ENCODE measurements around the gene RNF19B. TPM values are rescaled to one million over a fixed set of nuclear protein-coding genes. Genes with fewer than 3 reads are reported as not detected.

The RNF19B gene, protein sequence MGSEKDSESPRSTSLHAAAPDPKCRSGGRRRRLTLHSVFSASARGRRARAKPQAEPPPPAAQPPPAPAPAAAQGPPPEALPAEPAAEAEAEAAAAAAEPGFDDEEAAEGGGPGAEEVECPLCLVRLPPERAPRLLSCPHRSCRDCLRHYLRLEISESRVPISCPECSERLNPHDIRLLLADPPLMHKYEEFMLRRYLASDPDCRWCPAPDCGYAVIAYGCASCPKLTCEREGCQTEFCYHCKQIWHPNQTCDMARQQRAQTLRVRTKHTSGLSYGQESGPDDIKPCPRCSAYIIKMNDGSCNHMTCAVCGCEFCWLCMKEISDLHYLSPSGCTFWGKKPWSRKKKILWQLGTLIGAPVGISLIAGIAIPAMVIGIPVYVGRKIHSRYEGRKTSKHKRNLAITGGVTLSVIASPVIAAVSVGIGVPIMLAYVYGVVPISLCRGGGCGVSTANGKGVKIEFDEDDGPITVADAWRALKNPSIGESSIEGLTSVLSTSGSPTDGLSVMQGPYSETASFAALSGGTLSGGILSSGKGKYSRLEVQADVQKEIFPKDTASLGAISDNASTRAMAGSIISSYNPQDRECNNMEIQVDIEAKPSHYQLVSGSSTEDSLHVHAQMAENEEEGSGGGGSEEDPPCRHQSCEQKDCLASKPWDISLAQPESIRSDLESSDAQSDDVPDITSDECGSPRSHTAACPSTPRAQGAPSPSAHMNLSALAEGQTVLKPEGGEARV
- total RNA-seq, result 10 to 100 TPM; 14.0 to 15.8 TPM

DNA sequence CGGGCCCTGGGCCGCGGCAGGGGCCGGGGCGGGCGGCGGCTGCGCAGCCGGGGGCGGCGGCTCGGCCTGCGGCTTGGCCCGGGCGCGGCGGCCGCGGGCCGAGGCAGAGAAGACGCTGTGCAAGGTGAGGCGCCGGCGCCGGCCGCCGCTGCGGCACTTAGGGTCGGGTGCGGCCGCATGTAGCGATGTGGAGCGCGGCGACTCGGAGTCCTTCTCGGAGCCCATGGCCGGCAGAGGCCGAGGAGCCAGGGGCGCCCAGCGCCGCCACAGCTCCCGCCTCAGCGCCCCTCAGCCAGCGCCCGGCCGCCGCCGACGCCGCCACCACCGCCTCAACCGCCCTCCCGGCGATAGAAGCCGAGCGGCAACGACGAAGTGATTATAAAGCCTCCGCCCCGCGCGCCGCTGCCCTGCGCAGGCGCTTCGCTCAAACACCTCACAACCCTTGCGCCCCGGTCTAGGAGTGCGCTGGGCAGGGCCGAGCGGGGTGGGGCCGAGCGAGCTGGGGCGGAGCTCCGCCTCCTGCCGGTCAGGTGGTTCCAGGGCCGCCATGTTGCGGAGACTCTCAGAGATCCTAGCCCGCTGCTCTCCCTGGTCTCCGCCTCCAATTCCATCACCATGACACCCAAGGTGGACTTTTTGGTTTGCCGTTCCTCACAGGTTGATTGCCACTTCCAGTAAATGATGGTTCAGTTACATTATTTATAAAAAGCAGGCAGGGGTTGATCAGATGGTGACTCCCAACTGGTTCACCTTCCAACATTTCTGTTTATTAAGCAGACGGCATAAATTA lies at the start of gene RNF19B:
TSS of gene RNF19B (minus strand) at position 349 of the 790 bp plus-strand sequence. CDS start at position 225, 124 bp downstream.
- peaks cover 7% of the 10 kb centered on the region for H3K36me3 Mint-ChIP-seq (ENCODE audit: low read depth)
- H3K27me3 Mint-ChIP-seq (ENCODE audit: low read depth), result peaks cover 9% of the 10 kb centered on the region
- peak; percentile 96 for DNase-seq
- H3K27ac Mint-ChIP-seq, result peak within 1 kb of the TSS; percentile 88
- peak; percentile 96 for ATAC-seq
- peaks cover 40% of the 10 kb centered on the region for H3K4me1 Mint-ChIP-seq (ENCODE audit: low read depth)
- H3K9me3 Mint-ChIP-seq (ENCODE audit: insufficient read depth), result no peaks in the 10 kb centered on the region
- H3K4me3 Mint-ChIP-seq, result peak within 1 kb of the TSS; percentile 81
- ChIA-PET POLR2A (interaction anchor here (0.5 to 2.7 kb wide), 9 partner anchors 16 to 493 kb away, joined by 3 to 17 read pairs (median 4); no protein-coding TSS in a partner anchor), CTCF (interaction anchor here (1.0 to 1.7 kb wide), 4 partner anchors 25 to 163 kb away, joined by 3 to 8 read pairs (median 4); no protein-coding TSS in a partner anchor)

DNA sequence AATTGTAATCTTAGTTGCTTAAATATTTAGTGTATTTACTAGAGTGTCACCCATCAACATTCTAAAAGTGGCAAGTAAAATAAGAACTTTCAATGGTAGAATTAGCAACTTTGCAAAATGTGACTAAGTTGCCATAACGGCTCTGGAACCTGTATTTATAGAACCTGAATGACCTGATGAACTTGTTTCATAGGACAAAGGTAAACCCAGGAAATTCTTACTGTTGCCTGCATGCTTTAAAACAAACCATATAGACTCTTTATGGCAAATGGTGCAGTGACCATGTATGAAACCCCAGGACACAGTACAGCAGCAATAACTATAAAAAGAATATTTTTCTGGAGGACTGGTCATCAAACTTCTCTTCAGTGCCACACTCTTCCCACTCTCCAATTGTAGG lies 49.2 kb upstream of the RNF19B start:
- Mint-ChIP-seq H3K4me3 (no peak overlapping the region), H3K27ac (no peak overlapping the region), H3K27me3 (ENCODE audit: low read depth) (no peaks in the 10 kb centered on the region), H3K4me1 (ENCODE audit: low read depth) (peaks cover 3% of the 10 kb centered on the region), H3K36me3 (ENCODE audit: low read depth) (peaks cover 65% of the 10 kb centered on the region), H3K9me3 (ENCODE audit: insufficient read depth) (no peaks in the 10 kb centered on the region)
- CTCF ChIA-PET, result interaction anchor here (1.6 kb wide), 1 partner anchor 81 kb away, joined by 5 read pairs; no protein-coding TSS in a partner anchor
- POLR2A ChIA-PET, result no interaction called here
- DNase-seq (no peak), ATAC-seq (no peak)

DNA sequence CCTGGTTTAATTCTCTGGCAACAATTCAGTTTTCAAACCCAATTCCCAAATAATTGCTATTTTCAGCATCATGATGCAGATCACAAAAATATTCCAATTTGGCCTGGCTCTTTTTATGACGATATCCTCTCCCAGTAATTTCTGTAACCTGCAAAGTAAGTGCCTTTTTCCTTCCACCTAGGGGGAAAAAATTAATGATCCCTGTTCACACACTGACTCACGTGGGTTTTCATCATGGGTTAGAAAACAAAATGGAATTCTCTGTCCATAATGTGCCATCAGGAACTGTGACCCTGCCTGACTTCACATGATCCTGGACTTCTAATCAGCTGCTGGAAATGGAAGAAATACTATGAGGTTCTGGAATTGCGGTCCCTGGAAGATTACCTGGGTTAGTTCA lies 47.6 kb upstream of the RNF19B start:
- no peak for ATAC-seq
- H3K9me3 Mint-ChIP-seq (ENCODE audit: insufficient read depth), result no peaks in the 10 kb centered on the region
- ChIA-PET CTCF (interaction anchor here (1.2 kb wide), 1 partner anchor 115 kb away, joined by 3 read pairs; no protein-coding TSS in a partner anchor), POLR2A (no interaction called here)
- no peaks in the 10 kb centered on the region for H3K27me3 Mint-ChIP-seq (ENCODE audit: low read depth)
- no peak for DNase-seq
- H3K4me3 Mint-ChIP-seq, result no peak overlapping the region
- no peaks in the 10 kb centered on the region for H3K4me1 Mint-ChIP-seq (ENCODE audit: low read depth)
- peaks cover 64% of the 10 kb centered on the region for H3K36me3 Mint-ChIP-seq (ENCODE audit: low read depth)
- H3K27ac Mint-ChIP-seq, result no peak overlapping the region

DNA sequence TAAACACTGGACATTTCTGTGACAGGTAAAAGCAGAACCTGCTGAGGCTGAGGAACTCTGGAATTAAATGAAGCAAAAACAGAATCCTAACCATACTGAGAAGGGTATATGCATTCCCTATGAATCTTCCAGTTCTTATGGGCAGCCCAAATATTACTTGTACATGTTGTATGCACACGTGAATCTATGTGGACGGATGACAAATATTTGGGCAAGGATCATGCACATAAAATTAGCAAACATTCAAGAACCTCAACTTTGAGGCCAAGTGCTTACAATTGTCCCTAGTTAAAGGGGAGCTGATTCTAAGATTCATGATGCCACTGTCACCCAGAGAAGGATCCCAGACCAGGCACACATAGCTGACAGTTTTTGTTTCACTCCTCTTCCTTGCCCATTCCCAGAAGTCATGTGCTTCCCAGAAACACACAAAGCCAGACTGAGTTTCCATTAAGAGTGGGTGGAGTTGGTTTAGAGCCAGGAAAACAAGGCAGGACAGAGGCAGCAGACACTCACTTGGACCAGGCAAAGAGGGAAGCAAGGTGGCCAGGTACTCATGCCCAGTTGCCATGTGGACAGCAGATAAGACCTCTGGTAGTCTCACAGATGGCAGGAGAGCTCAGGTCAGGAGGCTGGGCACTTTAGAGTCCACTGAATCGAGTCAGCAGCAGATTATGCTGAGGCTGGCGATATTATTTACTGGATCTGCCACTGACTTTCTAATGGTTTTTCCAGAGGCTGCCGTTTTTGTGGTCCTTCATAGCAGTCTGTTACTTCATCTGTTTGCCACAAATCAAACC lies 46.5 kb upstream of the RNF19B start:
- no peak overlapping the region for H3K27ac Mint-ChIP-seq
- CTCF ChIA-PET, result interaction anchor here (1.2 kb wide), 1 partner anchor 116 kb away, joined by 3 read pairs; no protein-coding TSS in a partner anchor
- POLR2A ChIA-PET, result no interaction called here
- DNase-seq (no peak), ATAC-seq (no peak)
- H3K4me1 Mint-ChIP-seq (ENCODE audit: low read depth), result no peaks in the 10 kb centered on the region
- no peaks in the 10 kb centered on the region for H3K27me3 Mint-ChIP-seq (ENCODE audit: low read depth)
- no peaks in the 10 kb centered on the region for H3K9me3 Mint-ChIP-seq (ENCODE audit: insufficient read depth)
- peaks cover 67% of the 10 kb centered on the region for H3K36me3 Mint-ChIP-seq (ENCODE audit: low read depth)
- no peak overlapping the region for H3K4me3 Mint-ChIP-seq

DNA sequence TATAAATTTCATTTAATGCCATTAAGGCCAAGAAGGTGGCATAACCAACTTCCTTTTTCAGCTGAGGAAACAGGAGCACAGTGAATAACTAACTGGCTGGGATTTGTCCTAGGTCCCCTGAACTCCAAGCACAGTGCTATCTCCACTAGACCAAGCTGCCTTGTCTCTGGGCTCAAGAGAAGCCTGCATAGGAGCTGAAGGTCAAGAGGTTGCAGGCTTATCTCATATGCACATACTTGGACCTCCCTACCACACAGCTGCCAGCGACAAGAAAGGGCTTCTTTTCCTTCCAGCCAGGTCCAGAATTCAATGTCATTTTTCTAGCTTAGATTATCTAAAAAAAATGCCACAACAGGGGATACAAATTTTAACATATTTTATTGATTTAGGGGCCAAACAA lies 45.0 kb upstream of the RNF19B start:
- Mint-ChIP-seq H3K27ac (no peak overlapping the region), H3K4me3 (no peak overlapping the region), H3K4me1 (ENCODE audit: low read depth) (no peaks in the 10 kb centered on the region), H3K36me3 (ENCODE audit: low read depth) (peaks cover 67% of the 10 kb centered on the region), H3K27me3 (ENCODE audit: low read depth) (no peaks in the 10 kb centered on the region), H3K9me3 (ENCODE audit: insufficient read depth) (no peaks in the 10 kb centered on the region)
- POLR2A ChIA-PET, result interaction anchor here (0.6 kb wide), 1 partner anchor 14 kb away, joined by 3 read pairs; no protein-coding TSS in a partner anchor
- CTCF ChIA-PET, result interaction anchor here (0.8 to 1.8 kb wide), 5 partner anchors 11 to 23 kb away, joined by 3 to 6 read pairs (median 3); no protein-coding TSS in a partner anchor
- ATAC-seq, result no peak
- DNase-seq, result no peak

DNA sequence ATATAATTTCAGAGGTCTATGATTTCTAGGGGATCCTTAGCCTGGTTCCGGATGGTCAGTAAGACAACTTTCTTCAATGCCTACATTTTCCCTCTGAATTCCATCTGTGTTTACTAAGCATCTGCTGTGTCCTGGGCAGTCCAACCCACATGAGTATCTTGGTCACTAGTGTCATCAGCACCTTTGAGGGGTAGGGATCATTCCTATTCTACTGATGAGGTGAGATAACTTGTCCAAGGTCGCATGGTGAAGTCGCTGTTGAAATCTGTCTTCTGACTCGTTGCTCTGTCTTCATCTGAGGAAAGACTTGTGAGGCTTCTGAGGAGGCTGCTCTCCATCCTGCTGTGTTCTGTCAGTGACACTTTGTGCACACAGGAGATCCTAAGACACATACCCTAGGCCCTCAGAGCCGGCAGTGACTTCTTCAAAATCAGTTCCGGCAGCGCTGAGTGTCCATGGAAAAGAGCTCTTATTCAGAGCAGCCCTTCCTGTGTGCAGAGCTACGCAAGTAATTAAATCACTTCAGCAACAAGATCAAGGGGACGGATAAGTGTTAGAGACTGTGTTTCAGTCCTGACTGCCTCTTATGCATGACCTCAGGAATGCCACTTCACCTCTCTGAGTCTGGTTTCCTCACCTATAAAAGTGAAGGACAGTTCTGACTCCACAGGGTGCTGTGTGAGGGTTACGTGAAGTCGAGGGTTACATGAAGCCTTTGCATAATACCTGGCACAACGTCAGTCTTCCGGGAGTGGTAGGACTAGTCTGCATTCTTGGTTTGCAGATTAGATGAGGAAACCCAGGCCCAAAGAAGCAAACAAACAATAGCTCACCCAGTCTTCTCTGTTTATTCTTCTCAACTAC lies 43.7 kb upstream of the RNF19B start:
- POLR2A ChIA-PET, result no interaction called here
- Mint-ChIP-seq H3K27me3 (ENCODE audit: low read depth) (no peaks in the 10 kb centered on the region), H3K27ac (peak overlapping the region; percentile 41), H3K9me3 (ENCODE audit: insufficient read depth) (no peaks in the 10 kb centered on the region), H3K4me3 (no peak overlapping the region), H3K36me3 (ENCODE audit: low read depth) (peaks cover 57% of the 10 kb centered on the region), H3K4me1 (ENCODE audit: low read depth) (no peaks in the 10 kb centered on the region)
- DNase-seq (no peak), ATAC-seq (no peak)
- CTCF ChIA-PET, result interaction anchor here (1.1 to 6.2 kb wide), 7 partner anchors 10 to 75 kb away, joined by 3 to 53 read pairs (median 4); no protein-coding TSS in a partner anchor

DNA sequence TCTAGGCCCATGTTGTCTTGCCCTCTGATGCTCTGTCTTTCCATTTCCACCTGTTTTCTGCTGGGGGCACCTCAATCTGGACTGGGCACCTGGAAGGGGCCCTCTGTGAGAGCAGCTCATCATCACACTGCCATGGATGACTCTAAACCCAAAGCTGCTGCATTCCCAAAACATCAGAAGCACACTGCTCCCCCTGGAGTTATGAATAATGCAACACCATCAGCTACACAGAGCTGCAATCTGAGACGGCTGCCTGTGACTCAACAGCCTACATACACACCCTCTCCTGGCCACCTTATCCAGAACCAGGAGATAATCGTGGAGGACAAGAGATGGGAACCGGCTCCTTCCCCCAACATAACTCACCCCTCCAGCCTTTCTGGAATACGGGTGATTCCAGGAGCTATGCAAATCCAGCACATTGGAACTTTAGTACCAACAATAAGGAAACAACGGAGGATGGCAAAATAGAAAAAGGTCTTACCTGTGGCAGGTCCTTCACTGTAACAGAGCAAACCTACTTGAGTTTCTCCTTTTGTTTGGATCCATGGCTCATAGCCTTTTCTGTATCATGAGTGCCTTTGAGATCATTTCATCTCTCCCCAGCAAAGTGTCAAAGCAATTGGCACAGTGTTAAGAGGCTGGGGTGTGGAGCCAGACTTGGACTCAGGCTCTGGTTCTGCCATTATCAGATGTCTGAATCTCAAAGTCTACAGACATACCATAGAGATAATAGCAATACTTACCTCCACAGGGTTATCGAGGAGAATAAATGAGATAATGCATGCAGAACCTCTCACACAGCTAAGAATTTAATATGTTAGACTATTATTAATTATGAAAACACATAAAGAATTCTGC lies 42.8 kb upstream of the RNF19B start:
- ChIA-PET CTCF (interaction anchor here (0.8 to 6.2 kb wide), 6 partner anchors 9 to 74 kb away, joined by 3 to 53 read pairs (median 4); no protein-coding TSS in a partner anchor), POLR2A (interaction anchor here (1.0 kb wide), 1 partner anchor 10 kb away, joined by 3 read pairs; no protein-coding TSS in a partner anchor)
- Mint-ChIP-seq H3K4me3 (no peak overlapping the region), H3K36me3 (ENCODE audit: low read depth) (peaks cover 50% of the 10 kb centered on the region), H3K9me3 (ENCODE audit: insufficient read depth) (no peaks in the 10 kb centered on the region), H3K4me1 (ENCODE audit: low read depth) (no peaks in the 10 kb centered on the region), H3K27me3 (ENCODE audit: low read depth) (no peaks in the 10 kb centered on the region), H3K27ac (no peak overlapping the region)
- DNase-seq, result no peak
- ATAC-seq, result no peak

DNA sequence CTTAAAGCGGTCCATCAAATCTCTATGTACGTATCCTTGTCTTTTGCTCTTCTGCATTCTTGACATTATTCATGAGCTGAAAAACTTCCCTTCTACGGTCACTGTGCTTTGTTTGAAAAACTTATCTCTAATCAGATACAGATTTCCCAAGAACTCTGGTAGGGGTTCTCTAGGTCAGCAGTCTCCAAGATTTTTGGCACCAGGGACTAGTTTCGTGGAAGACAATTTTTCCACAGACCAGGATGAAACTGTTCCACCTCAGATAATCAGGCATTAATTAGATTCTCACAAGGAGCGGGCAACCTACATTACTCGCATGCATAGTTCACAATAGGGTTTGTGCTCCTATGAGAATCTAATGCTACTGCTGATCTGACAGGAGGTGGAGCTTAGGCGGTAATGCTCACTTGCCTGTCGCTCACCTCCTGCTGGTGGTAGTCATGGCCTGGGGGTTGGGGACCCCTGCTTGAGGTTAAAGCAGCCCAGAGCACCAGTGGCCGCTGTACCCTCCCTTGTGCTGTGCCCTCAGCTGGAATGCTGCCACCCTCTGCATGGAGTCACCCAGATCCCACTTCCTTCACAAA lies 41.3 kb upstream of the RNF19B start:
- no peak overlapping the region for H3K27ac Mint-ChIP-seq
- peaks cover 35% of the 10 kb centered on the region for H3K36me3 Mint-ChIP-seq (ENCODE audit: low read depth)
- POLR2A ChIA-PET, result interaction anchor here (0.6 kb wide), 1 partner anchor 25 kb away, joined by 4 read pairs; no protein-coding TSS in a partner anchor

DNA sequence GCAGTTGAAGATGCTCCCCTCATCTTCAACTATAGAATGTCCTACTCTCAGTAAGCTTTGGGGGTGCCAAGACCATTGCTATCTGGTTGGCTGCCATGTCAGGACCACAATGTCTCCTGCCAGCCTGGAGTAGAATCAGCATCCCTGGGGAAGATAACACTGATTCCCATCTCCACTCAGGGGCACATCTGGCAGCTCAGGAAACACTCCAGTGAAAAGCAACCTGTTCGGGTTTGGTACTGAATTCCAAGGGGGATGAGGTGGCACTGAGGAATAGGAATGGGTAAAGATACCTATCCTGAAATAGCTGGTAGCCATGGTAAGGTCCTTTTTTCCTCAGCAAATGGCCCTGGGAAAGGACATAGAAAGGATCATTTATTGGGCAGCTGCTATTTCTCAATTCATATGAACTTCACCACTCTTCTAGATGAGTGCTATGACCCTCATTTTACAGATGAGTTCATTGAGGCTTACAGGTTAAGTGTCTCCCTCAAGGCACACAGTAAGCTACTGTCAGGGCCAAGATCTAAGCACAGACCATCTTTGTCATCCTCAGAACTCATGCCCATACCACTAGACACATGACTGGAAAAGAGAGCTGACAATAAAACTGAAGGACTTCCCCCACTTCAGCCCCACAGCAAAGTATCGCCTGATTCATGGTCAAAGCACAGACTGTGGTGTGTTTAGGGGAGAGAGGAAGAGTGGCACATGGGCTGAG lies 40.7 kb upstream of the RNF19B start:
- Mint-ChIP-seq H3K9me3 (ENCODE audit: insufficient read depth) (no peaks in the 10 kb centered on the region), H3K4me3 (no peak overlapping the region), H3K36me3 (ENCODE audit: low read depth) (peaks cover 31% of the 10 kb centered on the region), H3K4me1 (ENCODE audit: low read depth) (no peaks in the 10 kb centered on the region), H3K27ac (no peak overlapping the region), H3K27me3 (ENCODE audit: low read depth) (no peaks in the 10 kb centered on the region)
- DNase-seq (no peak), ATAC-seq (no peak)
- CTCF ChIA-PET, result interaction anchor here (0.9 to 6.2 kb wide), 3 partner anchors 9 to 122 kb away, joined by 3 to 53 read pairs (median 5); no protein-coding TSS in a partner anchor
- POLR2A ChIA-PET, result no interaction called here

More for the DNA sequence above, 41.3 kb upstream of the RNF19B start:
- ATAC-seq, result no peak
- H3K4me3 Mint-ChIP-seq, result no peak overlapping the region
- no peak for DNase-seq
- H3K4me1 Mint-ChIP-seq (ENCODE audit: low read depth), result no peaks in the 10 kb centered on the region
- CTCF ChIA-PET, result interaction anchor here (0.9 to 6.2 kb wide), 6 partner anchors 8 to 121 kb away, joined by 3 to 53 read pairs (median 4); no protein-coding TSS in a partner anchor
- H3K9me3 Mint-ChIP-seq (ENCODE audit: insufficient read depth), result no peaks in the 10 kb centered on the region
- H3K27me3 Mint-ChIP-seq (ENCODE audit: low read depth), result no peaks in the 10 kb centered on the region
